Left ventricle myocardium inferior (tissue), 1 donor: ENCODE results near the gene LRRC52. TPM values are rescaled to one million over a fixed set of nuclear protein-coding genes. Genes with fewer than 3 reads are reported as not detected.

Experiments used
- DNase-seq: peaks from one replicate; pipeline ENCODE4 v3.0.0-alpha.2; 2020
- H3K27ac ChIP-seq: fragments of 200-600 bp; replicated peaks from 2 replicates; pipeline ENCODE4 v1.8.0; 2021
- H3K27me3 ChIP-seq: fragments of 200-600 bp; 2 replicates; pipeline ENCODE4 v1.8.0; 2021; ENCODE audit warnings: low read depth
- H3K36me3 ChIP-seq: fragments of 200-600 bp; 2 replicates; pipeline ENCODE4 v1.8.0; 2021
- H3K4me1 ChIP-seq: fragments of 200-600 bp; 2 replicates; pipeline ENCODE4 v1.8.0; 2021
- H3K4me3 ChIP-seq: fragments of 200-600 bp; 2 replicates; pipeline ENCODE4 v1.8.0; 2021; ENCODE audit warnings: mild to moderate bottlenecking, moderate library complexity
- H3K9me3 ChIP-seq: fragments of 200-600 bp; replicated peaks from 2 replicates; pipeline ENCODE4 v1.8.0; 2021
- CTCF ChIP-seq: fragments of 200-600 bp; IDR thresholded peaks from 2 replicates; pipeline ENCODE4 v1.8.0; 2021; ENCODE audit warnings: antibody characterized with exemption, mild to moderate bottlenecking, borderline replicate concordance
- intact Hi-C: fragments of 100-400 bp; cut with micrococcal nuclease; formaldehyde crosslinking; loops from one replicate; pipeline ENCODE4 v1.11.0; 2022
- total RNA-seq: library from RNA; stranded (reverse); fragmentation: NEBNext Ultra II Directional; extraction: Animal tissue kit (Norgen Biotek cat#: 25700); gene quantifications from one replicate; pipeline ENCODE4 v1.2.1, GENCODE V29; 2021
- donor health status: DM: no; HTN: yes; CAD: no; lungs with severe emphysema.

Gene LRRC52
- total RNA-seq, 1 donor from 2014 or later: 1.8 TPM

- DNase-seq: no peak
- intact Hi-C loops: no loop called here
- Histone ChIP-seq H3K27ac (no peak overlapping the region), H3K4me3 (no peak overlapping the region), H3K36me3 (no peaks in the 10 kb centered on the region), H3K9me3 (no peaks in the 10 kb centered on the region), H3K27me3 (no peaks in the 10 kb centered on the region), H3K4me1 (no peaks in the 10 kb centered on the region)
- TF ChIP-seq CTCF: no peak
These were observed 31.0 kb upstream of the LRRC52 start for GRCh38 chr1:165512816-165513215.

- H3K27me3 ChIP-seq: no peaks in the 10 kb centered on the region
- H3K4me1 ChIP-seq: no peaks in the 10 kb centered on the region
- H3K4me3 ChIP-seq: no peak overlapping the region
- DNase-seq: no peak
- no peak overlapping the region for H3K27ac ChIP-seq
- TF ChIP-seq CTCF: no peak
- peaks cover 1% of the 10 kb centered on the region for H3K36me3 ChIP-seq
- H3K9me3 ChIP-seq: peaks cover 18% of the 10 kb centered on the region
- intact Hi-C loops: no loop called here
These were observed 27.3 kb upstream of the LRRC52 start for GRCh38 chr1:165516469-165516868.

GRCh38 chr1:165520646-165521045 is 23.2 kb upstream of the LRRC52 start:
- Histone ChIP-seq H3K36me3 (peaks cover 4% of the 10 kb centered on the region), H3K27ac (no peak overlapping the region), H3K27me3 (no peaks in the 10 kb centered on the region), H3K9me3 (peaks cover 33% of the 10 kb centered on the region), H3K4me3 (no peak overlapping the region), H3K4me1 (no peaks in the 10 kb centered on the region)
- TF ChIP-seq CTCF: no peak
- intact Hi-C loops: no loop called here
- DNase-seq: no peak

GRCh38 chr1:165524639-165525285 is 19.0 kb upstream of the LRRC52 start:
- intact Hi-C loops: no loop called here

GRCh38 chr1:165525708-165526107 is 18.1 kb upstream of the LRRC52 start:
- H3K27me3 ChIP-seq: no peaks in the 10 kb centered on the region
- peaks cover 21% of the 10 kb centered on the region for H3K4me1 ChIP-seq
- intact Hi-C loops: no loop called here
- H3K27ac ChIP-seq: no peak overlapping the region
- H3K9me3 ChIP-seq: peaks cover 23% of the 10 kb centered on the region
- no peak for DNase-seq
- no peak overlapping the region for H3K4me3 ChIP-seq
- no peak for TF ChIP-seq CTCF
- peaks cover 4% of the 10 kb centered on the region for H3K36me3 ChIP-seq

More at GRCh38 chr1:165524639-165525285, 19.0 kb upstream of the LRRC52 start:
- peaks cover 14% of the 10 kb centered on the region for H3K4me1 ChIP-seq
- peaks cover 24% of the 10 kb centered on the region for H3K9me3 ChIP-seq
- peaks cover 4% of the 10 kb centered on the region for H3K36me3 ChIP-seq
- no peak for TF ChIP-seq CTCF
- no peak overlapping the region for H3K27ac ChIP-seq
- no peak overlapping the region for H3K4me3 ChIP-seq
- DNase-seq: no peak
- no peaks in the 10 kb centered on the region for H3K27me3 ChIP-seq
